Bronchial epithelial cell (primary cell): ENCODE data around the gene CCDC9B. TPM values are rescaled to one million over a fixed set of nuclear protein-coding genes. Genes with fewer than 3 reads are reported as not detected.
A peak's percentile ranks its signal among the peaks of the same experiment; 100 is the strongest.

ENCODE experiments used
- DNase-seq: peaks from one replicate; pipeline ENCODE4 v3.0.0-alpha.2; 2010; ENCODE audit warnings: low read depth
- FAIRE-seq: peaks from 2 replicates; lab custom pipeline; 2011; peaks lifted over from hg19 to GRCh38; lab: Jason Lieb, UNC
- H3K27me3 ChIP-seq: 2 replicates; pipeline ENCODE4 v1.5.1; 2011; ENCODE audit warnings: low read length; ENCODE audit not compliant: control insufficient read depth, insufficient read depth
- H3K36me3 ChIP-seq: 2 replicates; pipeline ENCODE4 v1.5.1; 2011; ENCODE audit warnings: low read length; ENCODE audit not compliant: control insufficient read depth, insufficient read depth
- H3K4me3 ChIP-seq: 2 replicates; pipeline ENCODE4 v1.5.1; 2011; ENCODE audit warnings: mild to moderate bottlenecking, low read depth, low read length, control low read depth
- total RNA-seq: library from RNA; depleted of rRNA; stranded (reverse); fragments of >200 nt; gene quantifications from 2 replicates; pipeline ENCODE4 v1.2.1, GENCODE V29; 2014
- TF ChIP-seq, protein P1 (sequence below): IDR thresholded peaks from 2 replicates; pipeline ENCODE4 v1.5.1; 2011; ENCODE audit warnings: mild to moderate bottlenecking, moderate library complexity, low read length, control low read depth, inconsistent platforms; ENCODE audit not compliant: insufficient read depth, severe bottlenecking

The CCDC9B gene
- total RNA-seq, 1 donor from 2014 or later, result 12.1 TPM

GRCh38 chr15:40296561-40297230, 44.0 kb downstream of the CCDC9B start:
- TF ChIP-seq, protein P1, sequence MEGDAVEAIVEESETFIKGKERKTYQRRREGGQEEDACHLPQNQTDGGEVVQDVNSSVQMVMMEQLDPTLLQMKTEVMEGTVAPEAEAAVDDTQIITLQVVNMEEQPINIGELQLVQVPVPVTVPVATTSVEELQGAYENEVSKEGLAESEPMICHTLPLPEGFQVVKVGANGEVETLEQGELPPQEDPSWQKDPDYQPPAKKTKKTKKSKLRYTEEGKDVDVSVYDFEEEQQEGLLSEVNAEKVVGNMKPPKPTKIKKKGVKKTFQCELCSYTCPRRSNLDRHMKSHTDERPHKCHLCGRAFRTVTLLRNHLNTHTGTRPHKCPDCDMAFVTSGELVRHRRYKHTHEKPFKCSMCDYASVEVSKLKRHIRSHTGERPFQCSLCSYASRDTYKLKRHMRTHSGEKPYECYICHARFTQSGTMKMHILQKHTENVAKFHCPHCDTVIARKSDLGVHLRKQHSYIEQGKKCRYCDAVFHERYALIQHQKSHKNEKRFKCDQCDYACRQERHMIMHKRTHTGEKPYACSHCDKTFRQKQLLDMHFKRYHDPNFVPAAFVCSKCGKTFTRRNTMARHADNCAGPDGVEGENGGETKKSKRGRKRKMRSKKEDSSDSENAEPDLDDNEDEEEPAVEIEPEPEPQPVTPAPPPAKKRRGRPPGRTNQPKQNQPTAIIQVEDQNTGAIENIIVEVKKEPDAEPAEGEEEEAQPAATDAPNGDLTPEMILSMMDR, result no peak
- no peaks in the 10 kb centered on the region for H3K36me3 ChIP-seq
- FAIRE-seq (no peak), DNase-seq (no peak)
- H3K4me3 ChIP-seq, result no peak overlapping the region
- H3K27me3 ChIP-seq, result peaks cover 8% of the 10 kb centered on the region

- no peak for FAIRE-seq
- Histone ChIP-seq H3K36me3 (no peaks in the 10 kb centered on the region), H3K27me3 (peaks cover 8% of the 10 kb centered on the region), H3K4me3 (no peak overlapping the region)
- DNase-seq, result no peak
- TF ChIP-seq, protein P1, result no peak
These were observed 44.7 kb downstream of the CCDC9B start for GRCh38 chr15:40295877-40296560.

- DNase-seq, result no peak
- peaks cover 8% of the 10 kb centered on the region for H3K27me3 ChIP-seq
- no peak overlapping the region for H3K4me3 ChIP-seq
- TF ChIP-seq, protein P1, result no peak
- FAIRE-seq, result no peak
- no peaks in the 10 kb centered on the region for H3K36me3 ChIP-seq
These were observed 45.4 kb downstream of the CCDC9B start for GRCh38 chr15:40295297-40295696.

GRCh38 chr15:40293905-40294895, 46.5 kb downstream of the CCDC9B start:
- DNase-seq (no peak), FAIRE-seq (no peak)
- peaks cover 8% of the 10 kb centered on the region for H3K27me3 ChIP-seq
- no peaks in the 10 kb centered on the region for H3K36me3 ChIP-seq
- TF ChIP-seq, protein P1, result no peak
- H3K4me3 ChIP-seq, result no peak overlapping the region

DNA sequence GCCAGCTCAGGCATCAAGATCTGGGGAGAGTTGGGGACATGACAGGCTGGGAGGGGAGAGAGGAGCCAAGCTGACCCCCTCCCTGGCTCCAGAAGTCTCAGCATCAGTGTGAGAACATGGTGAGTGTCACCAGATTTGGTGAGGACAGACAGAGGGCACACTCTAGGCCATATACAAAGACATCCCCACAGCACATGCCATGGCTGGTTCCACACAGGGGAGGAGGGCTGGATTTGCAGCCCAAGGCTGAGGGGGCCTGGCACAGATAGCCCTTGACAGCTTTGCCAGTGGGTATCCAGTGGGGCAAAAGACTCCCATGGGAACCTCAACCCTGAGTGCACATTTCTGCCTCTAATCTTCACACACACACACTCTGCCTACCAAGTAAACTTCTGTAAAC, 47.7 kb downstream of the CCDC9B start:
- no peaks in the 10 kb centered on the region for H3K36me3 ChIP-seq
- no peak overlapping the region for H3K4me3 ChIP-seq
- FAIRE-seq, result peak; percentile 18
- DNase-seq, result no peak
- peaks cover 8% of the 10 kb centered on the region for H3K27me3 ChIP-seq
- TF ChIP-seq, protein P1, result no peak
